Hypothalamus (tissue), 51 donors: ENCODE measurements around the gene PLCL2.

Experiments
- DNase-seq, 51 donors: peaks; one replicate each; lab custom pipeline; 2025; lab: John Stamatoyannopoulos, UW

The PLCL2 gene

GRCh38 chr3:17063596-17063995 is 178.8 kb downstream of the PLCL2 start:
- no peak for DNase-seq

GRCh38 chr3:17065315-17065714 is 180.6 kb downstream of the PLCL2 start:
- no peak for DNase-seq

GRCh38 chr3:17065881-17066280 is 181.1 kb downstream of the PLCL2 start:
- no peak for DNase-seq

- no peak for DNase-seq
These were observed 185.0 kb downstream of the PLCL2 start for GRCh38 chr3:17069754-17070153.

- DNase-seq = peak in 6 of 51 donors; percentile 3 to 17 (median 6)
These were observed 185.6 kb downstream of the PLCL2 start for GRCh38 chr3:17070161-17070959.

GRCh38 chr3:17074559-17074958 is 189.8 kb downstream of the PLCL2 start:
- no peak for DNase-seq

- DNase-seq = no peak
These were observed 190.6 kb downstream of the PLCL2 start for GRCh38 chr3:17075358-17075757.

- DNase-seq = no peak
These were observed 191.2 kb downstream of the PLCL2 start for GRCh38 chr3:17075907-17076306.

- DNase-seq = no peak
These were observed 192.3 kb downstream of the PLCL2 start for GRCh38 chr3:17076940-17077605.

GRCh38 chr3:17077606-17078005 is 192.9 kb downstream of the PLCL2 start:
- DNase-seq = no peak

- DNase-seq = no peak
These were observed 194.2 kb downstream of the PLCL2 start for GRCh38 chr3:17078926-17079465.

GRCh38 chr3:17079933-17080332 is 195.2 kb downstream of the PLCL2 start:
- DNase-seq = no peak

- DNase-seq = no peak
These were observed 196.8 kb downstream of the PLCL2 start for GRCh38 chr3:17081520-17081919.

GRCh38 chr3:17087509-17087908 is 202.8 kb downstream of the PLCL2 start:
- no peak for DNase-seq

- peak in 1 of 51 donors; percentile 25 for DNase-seq
These were observed 203.3 kb downstream of the PLCL2 start for GRCh38 chr3:17088017-17088416.

GRCh38 chr3:17088602-17089313 is 204.0 kb downstream of the PLCL2 start:
- DNase-seq = peak in 2 of 51 donors; percentile 11 to 34

GRCh38 chr3:17089314-17089700 is 204.6 kb downstream of the PLCL2 start:
- no peak for DNase-seq

GRCh38 chr3:17090280-17090983 is 205.7 kb downstream of the PLCL2 start:
- DNase-seq = no peak

GRCh38 chr3:17091910-17092582 is 207.3 kb downstream of the PLCL2 start:
- no peak for DNase-seq

GRCh38 chr3:17092583-17092933 is 207.8 kb downstream of the PLCL2 start:
- DNase-seq = no peak
